GM21423 (cell line): ENCODE results near the gene GABRA4.

Experiments used
- ATAC-seq: cut with Tn5 transposase; IDR thresholded peaks from one replicate; pipeline ENCODE4 v1.9.1; 2021; ENCODE audit warnings: mild to moderate bottlenecking, moderate library complexity; ENCODE audit not compliant: unreplicated experiment

The GABRA4 gene

DNA sequence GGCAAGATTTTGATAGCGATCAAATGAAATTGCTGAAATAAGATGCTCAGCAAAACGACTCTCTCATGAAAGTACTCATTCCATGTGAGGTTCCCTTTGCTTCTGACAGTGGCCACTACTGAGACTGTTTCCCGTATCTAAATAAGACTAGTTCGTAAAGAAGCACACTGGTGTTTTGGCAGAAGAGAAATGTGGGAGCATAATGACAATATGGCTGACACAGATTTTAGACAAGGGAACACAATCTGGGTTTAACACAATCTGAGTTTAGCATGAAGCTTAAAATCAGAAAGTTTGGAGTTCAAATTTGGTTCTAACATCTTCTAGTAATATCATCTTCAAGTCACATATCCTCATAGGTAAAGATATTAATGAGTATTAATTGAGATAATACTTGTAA, 13.7 kb downstream of the GABRA4 start:
- no peak for ATAC-seq

DNA sequence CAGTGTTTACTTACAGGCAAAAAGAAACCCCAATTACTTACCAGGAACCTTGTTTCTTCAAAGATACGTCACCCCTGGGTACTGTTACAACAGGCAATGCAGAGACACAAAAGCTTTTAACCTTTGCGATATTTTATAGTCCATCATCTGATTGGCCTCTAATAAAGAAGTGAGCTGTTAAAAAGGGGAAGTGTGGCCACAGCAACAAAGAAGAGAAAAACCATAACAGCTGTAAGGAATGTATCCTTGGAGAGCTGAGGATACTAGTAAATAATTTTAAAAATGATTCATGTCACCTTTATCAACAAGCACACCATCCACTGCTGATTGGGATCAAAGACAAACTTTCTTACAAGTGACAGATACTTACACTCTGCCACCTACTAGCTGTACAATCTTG, 14.1 kb downstream of the GABRA4 start:
- ATAC-seq: no peak

DNA sequence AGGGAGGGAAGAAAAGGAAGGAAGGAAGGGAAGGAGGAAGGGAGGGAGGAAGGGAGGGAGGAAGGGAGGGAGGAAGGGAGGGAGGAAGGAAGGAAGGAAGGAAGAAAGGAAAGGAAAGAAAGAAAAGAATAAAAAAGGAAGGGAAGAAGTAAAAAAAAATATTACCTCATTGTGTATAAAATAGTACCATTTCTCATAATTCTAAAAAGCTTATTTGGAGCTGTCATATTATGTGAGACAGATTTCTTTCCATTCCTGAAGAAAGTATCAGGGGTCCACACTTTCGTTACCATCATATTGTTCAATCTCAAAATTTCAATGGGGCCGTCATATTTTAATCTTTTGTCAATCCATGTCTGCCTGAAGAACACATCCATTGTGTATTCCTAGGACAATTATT, 16.1 kb downstream of the GABRA4 start:
- no peak for ATAC-seq

DNA sequence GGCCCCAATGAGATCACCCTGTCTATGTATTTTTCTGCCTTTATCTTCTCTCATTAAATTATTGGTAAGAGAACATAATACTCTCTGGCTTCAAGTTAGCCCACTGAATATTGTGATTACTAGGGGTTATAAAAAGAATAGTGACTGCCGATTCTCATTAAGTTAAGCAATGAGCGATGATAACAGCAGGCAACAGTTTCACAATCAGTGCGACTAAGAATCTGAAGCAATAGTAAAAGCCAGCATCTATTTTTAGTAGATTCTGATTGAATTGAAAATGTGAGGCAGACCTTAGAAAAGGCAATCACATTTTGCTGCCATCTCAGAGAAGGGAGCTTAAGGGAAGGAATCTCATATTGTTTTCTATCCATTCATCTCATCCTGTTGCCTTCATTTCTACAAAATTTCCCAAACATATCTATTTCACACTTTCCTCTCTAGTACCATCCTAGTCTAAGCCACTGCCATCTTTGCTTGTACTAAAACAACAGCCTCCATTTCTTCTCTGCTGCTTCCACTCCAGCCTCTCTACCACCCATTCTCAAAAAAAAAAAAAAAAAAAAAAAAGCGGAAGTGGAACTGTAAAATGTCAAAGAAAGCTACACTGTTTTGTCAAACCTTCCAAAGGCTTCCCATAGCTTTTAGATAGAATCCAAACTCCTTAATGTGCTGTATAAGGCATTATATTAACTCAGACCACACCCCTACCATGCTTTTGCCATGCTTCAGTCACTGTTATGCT, 17.4 kb downstream of the GABRA4 start:
- ATAC-seq: no peak

- ATAC-seq: no peak
Observed at GRCh38 chr4:46974891-46975543, 18.4 kb downstream of the GABRA4 start.

DNA sequence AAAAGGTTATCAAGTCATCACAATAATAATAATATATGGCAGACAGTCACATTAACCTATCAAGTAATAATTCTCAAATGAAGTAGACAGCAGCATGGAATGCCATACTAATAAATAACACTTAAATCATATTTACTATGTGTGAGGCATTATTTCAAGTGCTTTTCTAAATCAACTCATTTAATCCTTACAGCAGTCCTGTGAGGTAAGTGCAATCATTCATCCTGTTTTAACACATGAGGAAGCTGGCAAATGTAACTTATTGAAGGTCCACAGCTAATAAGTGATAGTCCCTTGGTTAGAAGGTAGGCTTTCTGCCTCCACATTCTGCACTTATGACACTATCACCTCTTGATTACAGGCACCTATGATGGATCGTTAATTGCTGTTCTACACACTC, 24.5 kb downstream of the GABRA4 start:
- ATAC-seq: no peak

DNA sequence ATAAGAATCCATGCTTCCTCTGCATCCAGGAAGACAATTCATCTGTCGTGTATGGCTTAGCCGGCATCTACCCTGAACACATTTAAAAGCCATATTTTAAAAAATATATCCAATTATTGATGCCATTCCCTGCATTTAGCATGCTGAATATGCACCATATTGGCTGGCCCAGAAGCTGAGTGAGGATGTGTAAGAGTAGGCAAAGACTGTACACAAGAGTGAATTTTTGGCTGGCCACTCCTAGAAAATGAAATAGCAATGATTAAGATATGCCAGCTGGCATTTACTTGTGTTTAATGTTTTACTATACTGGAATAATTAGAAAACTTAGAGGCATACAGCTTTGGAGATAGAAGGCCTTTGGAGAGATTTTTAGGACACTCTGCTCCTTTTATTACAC, 25.8 kb downstream of the GABRA4 start:
- ATAC-seq: no peak

GRCh38 chr4:46958742-46959488, 34.5 kb downstream of the GABRA4 start:
- no peak for ATAC-seq

- no peak for ATAC-seq
Observed at GRCh38 chr4:46956451-46956850, 36.9 kb downstream of the GABRA4 start.

- ATAC-seq: no peak
Observed at GRCh38 chr4:46955601-46956000, 37.8 kb downstream of the GABRA4 start.

DNA sequence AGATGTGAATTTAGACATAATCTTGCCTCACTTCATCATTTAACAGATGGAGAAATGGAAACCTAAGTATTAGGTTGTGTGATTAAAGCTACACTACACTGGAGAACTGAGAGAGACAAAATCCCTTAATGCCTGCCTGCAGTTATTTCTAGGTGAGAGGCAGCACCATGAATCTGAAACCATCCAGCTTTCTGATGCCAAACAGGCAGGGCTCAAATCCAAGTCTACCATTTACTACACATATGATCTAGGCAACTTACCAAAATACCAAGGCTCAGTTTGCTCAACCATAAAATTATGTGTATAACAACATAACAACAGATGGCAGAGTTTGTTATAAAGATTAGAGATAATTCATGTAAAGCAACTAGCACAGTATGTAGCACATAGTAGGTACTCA, 38.7 kb downstream of the GABRA4 start:
- no peak for ATAC-seq

DNA sequence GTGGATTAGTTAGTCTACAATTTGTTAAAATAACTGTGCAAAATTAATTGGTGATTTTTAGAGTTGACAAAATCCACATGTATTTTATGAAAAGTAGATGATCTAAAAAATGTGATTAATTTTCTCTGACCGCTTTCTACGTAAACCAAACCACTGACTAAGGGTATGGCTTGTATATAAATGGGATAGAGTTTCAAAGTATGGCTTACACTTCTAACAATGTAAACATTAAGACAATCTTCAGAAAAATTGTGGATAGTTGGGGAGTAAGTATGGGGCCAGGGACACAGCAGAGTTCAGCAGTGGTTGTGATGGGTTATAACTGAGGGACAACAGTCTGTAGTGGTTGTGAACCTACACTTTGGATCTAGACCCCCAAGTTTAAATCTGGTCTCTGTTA, 39.8 kb downstream of the GABRA4 start:
- ATAC-seq: no peak

DNA sequence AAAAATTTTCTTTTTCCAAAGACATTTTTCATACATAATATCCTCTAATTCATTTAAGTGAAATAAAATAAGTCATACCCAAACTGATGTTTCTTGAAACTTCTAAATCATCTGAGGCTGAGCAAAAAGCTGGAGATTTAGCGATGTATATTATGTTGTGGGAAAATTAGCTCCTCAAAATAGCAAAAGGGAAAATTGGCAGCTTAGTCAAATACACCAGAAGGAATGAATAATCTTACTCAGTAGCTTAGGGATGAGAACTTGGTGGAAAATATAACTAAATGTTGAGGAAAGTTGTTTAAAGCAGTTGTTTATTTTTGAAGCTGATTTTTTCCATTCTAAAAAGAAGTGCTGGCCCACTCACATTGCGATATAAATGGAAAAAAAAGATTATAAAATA, 40.9 kb downstream of the GABRA4 start:
- ATAC-seq: no peak

- no peak for ATAC-seq
Observed at GRCh38 chr4:46950826-46951225, 42.6 kb downstream of the GABRA4 start.

GRCh38 chr4:46949822-46950221, 43.6 kb downstream of the GABRA4 start:
- ATAC-seq: no peak

DNA sequence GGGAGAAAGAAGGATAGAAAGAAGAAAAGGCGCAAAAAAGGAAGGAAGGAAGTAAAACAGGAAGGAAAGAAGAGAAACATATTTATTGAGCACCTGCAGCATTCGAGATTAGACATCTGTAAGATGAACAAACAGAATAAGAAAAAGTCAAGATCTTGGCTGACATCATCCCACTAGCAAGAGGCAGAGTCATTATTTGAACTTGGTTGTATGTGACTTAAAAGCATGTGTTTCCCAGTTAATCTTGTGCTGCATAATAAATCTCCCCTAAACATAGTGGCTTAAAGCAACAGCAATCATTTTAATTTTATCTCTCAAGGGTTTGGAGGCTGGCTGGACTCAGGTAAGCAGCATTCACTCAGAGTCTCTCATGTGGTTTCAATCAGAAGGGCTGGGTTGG, 45.8 kb downstream of the GABRA4 start:
- no peak for ATAC-seq

DNA sequence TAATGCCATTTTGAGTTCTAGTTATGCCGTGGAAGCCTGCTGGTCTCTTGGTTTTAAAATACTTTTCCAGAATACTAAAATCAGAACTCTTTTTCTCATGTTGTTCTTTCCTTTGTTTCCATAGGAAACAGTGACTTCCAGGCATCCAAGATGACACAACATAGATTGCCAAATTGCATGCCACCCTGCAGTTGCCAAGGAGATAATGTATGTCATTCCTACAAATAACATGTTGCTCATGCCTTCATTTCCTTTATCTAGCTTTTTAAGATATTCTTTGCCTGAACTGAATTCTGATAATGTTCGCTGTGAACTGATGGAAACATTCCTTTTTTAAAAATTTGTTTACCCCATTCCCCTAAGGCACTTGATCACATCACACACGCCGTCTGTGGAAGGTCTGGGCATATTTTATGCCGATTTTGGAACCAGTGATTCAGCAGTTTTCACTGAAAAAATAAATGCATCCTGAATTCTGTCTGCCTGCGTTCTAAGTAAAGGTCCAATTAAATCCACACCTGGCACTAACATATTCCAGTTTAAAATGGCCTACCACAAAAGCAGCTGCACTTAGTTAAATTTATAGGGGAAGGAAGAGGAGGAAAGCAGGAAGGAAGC, 46.4 kb downstream of the GABRA4 start:
- no peak for ATAC-seq

DNA sequence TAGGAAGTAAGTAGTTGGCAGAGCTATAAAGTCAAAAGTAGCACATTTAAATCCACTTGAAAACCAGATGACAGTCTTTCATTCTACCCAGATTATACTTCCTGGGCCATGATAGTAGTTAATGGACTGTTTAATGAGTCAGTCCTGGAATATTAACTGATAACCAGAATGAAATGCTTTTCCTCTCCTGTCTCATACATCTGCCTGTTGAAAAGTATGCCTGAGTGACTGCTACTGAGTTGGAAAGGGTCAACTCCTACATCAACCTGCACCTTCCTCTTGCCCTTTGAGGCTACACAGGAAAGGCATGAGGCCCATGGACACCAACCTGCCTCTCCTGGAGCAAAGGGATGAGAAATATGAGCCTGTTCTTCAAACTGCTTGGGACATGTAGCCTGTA, 48.3 kb downstream of the GABRA4 start:
- no peak for ATAC-seq

GRCh38 chr4:46944345-46944744, 49.0 kb downstream of the GABRA4 start:
- ATAC-seq: no peak

DNA sequence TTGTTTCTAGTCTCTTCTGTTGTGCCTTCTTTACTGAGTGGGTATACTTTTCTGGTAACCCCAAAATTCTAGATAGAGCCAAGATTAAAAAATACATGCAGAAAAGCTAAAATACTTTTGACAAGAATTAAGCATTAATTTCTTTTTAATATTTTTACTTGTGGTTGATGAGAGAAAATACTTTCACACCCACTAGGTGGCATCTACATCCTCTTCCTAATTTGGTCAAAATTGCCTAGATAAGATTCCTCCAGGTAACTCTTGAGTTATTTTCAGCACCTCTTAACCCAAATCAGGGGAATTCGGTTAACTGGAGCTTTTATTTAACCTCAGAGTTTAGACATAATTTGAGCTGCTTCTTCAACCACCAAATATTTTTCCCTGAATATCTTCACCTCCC, 55.9 kb downstream of the GABRA4 start:
- no peak for ATAC-seq

GRCh38 chr4:46934726-46935125, 58.7 kb downstream of the GABRA4 start:
- ATAC-seq: no peak

DNA sequence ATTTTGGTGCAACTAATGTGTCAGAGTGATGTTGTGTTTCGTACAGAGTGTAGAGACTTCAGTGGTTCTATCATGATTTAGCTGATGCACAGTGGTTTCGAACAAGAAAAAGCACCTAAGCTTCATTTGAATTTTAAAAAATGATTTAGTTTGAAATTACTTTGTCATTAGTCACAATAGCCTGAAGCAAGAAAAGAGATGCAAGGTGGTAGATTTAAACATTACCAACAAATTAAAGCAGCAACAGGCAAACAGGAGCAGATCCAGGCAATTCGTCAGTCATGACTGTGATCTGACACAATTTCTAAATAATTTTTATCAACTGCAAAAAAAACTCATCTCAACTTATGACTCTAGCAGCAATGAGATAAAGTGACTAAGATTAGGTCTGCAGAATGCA, 59.7 kb downstream of the GABRA4 start:
- no peak for ATAC-seq
